NCI-H187 (cell line): ENCODE measurements around the gene OR2H1.

Experiments
- DNase-seq, 2 experiments: peaks; one replicate each; lab custom pipeline; 2025; lab: John Stamatoyannopoulos, UW

The OR2H1 gene

GRCh38 chr6:29510746-29511300 is 53.9 kb downstream of the OR2H1 start:
- no peak for DNase-seq
